Breast epithelium (tissue), 4 donors: ENCODE data around the gene CLMP. TPM values are rescaled to one million over a fixed set of nuclear protein-coding genes. Genes with fewer than 3 reads are reported as not detected.
"Not testable (repeated sequence)": the region's sequence is repeated elsewhere in the genome, so short reads cannot be mapped to it uniquely, and the experiment has no call there.

ENCODE experiments used
- DNase-seq, 2 donors: peaks; one replicate each; pipeline ENCODE4 v3.0.0-alpha.2; 2019; ENCODE audit warnings: low spot score in 2 of 2
- H3K27ac ChIP-seq, 2 donors: fragments of 200-600 bp; sonication (generic) in 1 of 2; one replicate each; pipeline ENCODE4 v1.5.1; 2016 to 2019; ENCODE audit warnings: mild to moderate bottlenecking in 1 of 2
- H3K27me3 ChIP-seq, 2 donors: fragments of 200-600 bp; sonication (generic) in 1 of 2; one replicate each; pipeline versions ENCODE4 v1.5.1 to v1.6.0; 2017 to 2019; ENCODE audit warnings: control low read depth in 1 of 2, mild to moderate bottlenecking in 1 of 2
- H3K36me3 ChIP-seq: fragments of 200-600 bp; one replicate; pipeline ENCODE4 v1.5.1; 2019
- H3K4me1 ChIP-seq, 2 donors: fragments of 200-600 bp; sonication (generic); one replicate each; pipeline ENCODE4 v1.5.1; 2016 to 2019; ENCODE audit warnings: control low read depth in 1 of 2
- H3K4me3 ChIP-seq, 3 donors: fragments of 200-600 bp; sonication (generic); 1 replicate in 2 of 3; 2 replicates in 1 of 3; pipeline ENCODE4 v1.5.1; 2016 to 2019; ENCODE audit warnings: mild to moderate bottlenecking in 3 of 3, moderate library complexity in 2 of 3
- H3K9me3 ChIP-seq, 2 donors: fragments of 200-600 bp; sonication (generic) in 1 of 2; one replicate each; pipeline ENCODE4 v1.5.1; 2016 to 2019; ENCODE audit warnings: control low read depth in 1 of 2
- CTCF ChIP-seq, 3 donors: fragments of 450-650 bp; IDR thresholded peaks; one replicate each; pipeline ENCODE4 v1.5.1; 2016 to 2017; ENCODE audit warnings: antibody characterized with exemption in 3 of 3, mild to moderate bottlenecking in 3 of 3, moderate library complexity in 3 of 3
- POLR2A ChIP-seq: fragments of 450-650 bp; IDR thresholded peaks from one replicate; pipeline ENCODE4 v1.6.1; 2016; ENCODE audit warnings: antibody characterized with exemption, mild to moderate bottlenecking, moderate library complexity
- POLR2AphosphoS5 ChIP-seq, 3 donors: sonication (generic); formaldehyde crosslinking; IDR thresholded peaks; one replicate each; pipeline ENCODE4 v1.6.1; 2017; ENCODE audit warnings: antibody characterized with exemption in 3 of 3
- intact Hi-C: fragments of 100-400 bp; cut with DNase I; formaldehyde crosslinking; loops from one replicate; pipeline ENCODE4 v1.15.1; 2023; ENCODE audit warnings: low total_unique reads
- total RNA-seq, 3 donors: library from RNA; depleted of rRNA; stranded (reverse); fragments of >200 nt; gene quantifications; one replicate each; pipeline ENCODE4 v1.1.0, GENCODE V29; 2016

Gene CLMP
- total RNA-seq, 3 donors from 2014 or later: 70.8 to 241 (median 82.9) TPM

- TF ChIP-seq POLR2AphosphoS5 (IDR thresholded peaks at IDR 0.05) (no peak), POLR2A (no peak), CTCF (IDR thresholded peaks at IDR 0.05) (no peak)
- H3K4me3 ChIP-seq: no peak overlapping the region
- H3K36me3 ChIP-seq: no peaks in the 10 kb centered on the region
- intact Hi-C loops: no loop called here
- no peaks in the 10 kb centered on the region for H3K4me1 ChIP-seq
- no peak overlapping the region for H3K27ac ChIP-seq
- H3K9me3 ChIP-seq: peaks cover 0 to 8% of the 10 kb centered on the region in 2 donors
- H3K27me3 ChIP-seq: no peaks in the 10 kb centered on the region
- DNase-seq: no peak
Measured at GRCh38 chr11:123152951-123153350, 42.1 kb downstream of the CLMP start.

GRCh38 chr11:123152346-123152745 is 42.7 kb downstream of the CLMP start:
- H3K4me3 ChIP-seq, H3K9me3 ChIP-seq, H3K27ac ChIP-seq, H3K4me1 ChIP-seq, DNase-seq, intact Hi-C loops, H3K36me3 ChIP-seq, H3K27me3 ChIP-seq: not testable (repeated sequence)

GRCh38 chr11:123151796-123152195 is 43.3 kb downstream of the CLMP start:
- H3K27me3 ChIP-seq: no peaks in the 10 kb centered on the region
- no peak for TF ChIP-seq POLR2A
- TF ChIP-seq POLR2AphosphoS5 (IDR thresholded peaks at IDR 0.05): no peak
- intact Hi-C loops: no loop called here
- no peak overlapping the region for H3K27ac ChIP-seq
- H3K9me3 ChIP-seq: peaks cover 0 to 8% of the 10 kb centered on the region in 2 donors
- no peak for DNase-seq
- H3K36me3 ChIP-seq: no peaks in the 10 kb centered on the region
- H3K4me3 ChIP-seq: no peak overlapping the region
- H3K4me1 ChIP-seq: no peaks in the 10 kb centered on the region

GRCh38 chr11:123151366-123151765 is 43.7 kb downstream of the CLMP start:
- H3K9me3 ChIP-seq: peaks cover 0 to 7% of the 10 kb centered on the region in 2 donors
- no peaks in the 10 kb centered on the region for H3K27me3 ChIP-seq
- H3K4me1 ChIP-seq: no peaks in the 10 kb centered on the region
- no peaks in the 10 kb centered on the region for H3K36me3 ChIP-seq
- H3K4me3 ChIP-seq: no peak overlapping the region
- TF ChIP-seq CTCF (IDR thresholded peaks at IDR 0.05) (no peak), POLR2AphosphoS5 (IDR thresholded peaks at IDR 0.05) (no peak), POLR2A (no peak)
- no peak overlapping the region for H3K27ac ChIP-seq
- intact Hi-C loops: no loop called here
- DNase-seq: no peak

- Histone ChIP-seq H3K9me3 (peaks cover 0 to 2% of the 10 kb centered on the region in 2 donors), H3K4me3 (no peak overlapping the region), H3K4me1 (no peaks in the 10 kb centered on the region), H3K27me3 (no peaks in the 10 kb centered on the region), H3K36me3 (no peaks in the 10 kb centered on the region), H3K27ac (no peak overlapping the region)
- intact Hi-C loops: no loop called here
- TF ChIP-seq CTCF (IDR thresholded peaks at IDR 0.05) (no peak), POLR2A (no peak), POLR2AphosphoS5 (IDR thresholded peaks at IDR 0.05) (no peak)
- DNase-seq: no peak
Measured at GRCh38 chr11:123150882-123151281, 44.2 kb downstream of the CLMP start.

GRCh38 chr11:123148965-123149364 is 46.1 kb downstream of the CLMP start:
- intact Hi-C loops: no loop called here
- Histone ChIP-seq H3K36me3 (no peaks in the 10 kb centered on the region), H3K4me1 (no peaks in the 10 kb centered on the region), H3K27ac (no peak overlapping the region), H3K9me3 (no peaks in the 10 kb centered on the region), H3K4me3 (no peak overlapping the region), H3K27me3 (no peaks in the 10 kb centered on the region)
- TF ChIP-seq POLR2AphosphoS5 (IDR thresholded peaks at IDR 0.05) (no peak), CTCF (IDR thresholded peaks at IDR 0.05) (no peak), POLR2A (no peak)
- no peak for DNase-seq
